CD4-positive, alpha-beta T cell treated with Interleukin-21 for 1 hour (primary cell): Measurements from ENCODE around the gene AGTRAP.

Source experiments
- DNase-seq: peaks from one replicate; pipeline ENCODE4 v3.0.0-alpha.2; 2020

AGTRAP gene

GRCh38 chr1:11707621-11708276 is 28.2 kb upstream of the AGTRAP start:
- no peak for DNase-seq

GRCh38 chr1:11708554-11709350 is 27.2 kb upstream of the AGTRAP start:
- no peak for DNase-seq

GRCh38 chr1:11711490-11711889 is 24.4 kb upstream of the AGTRAP start:
- no peak for DNase-seq

GRCh38 chr1:11712285-11712684 is 23.7 kb upstream of the AGTRAP start:
- DNase-seq = no peak

- DNase-seq = no peak
Measured at GRCh38 chr1:11713095-11713494, 22.8 kb upstream of the AGTRAP start.

- no peak for DNase-seq
Measured at GRCh38 chr1:11714831-11715575, 20.9 kb upstream of the AGTRAP start.

- peak; percentile 87 for DNase-seq
Measured at GRCh38 chr1:11719313-11720032, 16.5 kb upstream of the AGTRAP start.

- no peak for DNase-seq
Measured at GRCh38 chr1:11720033-11720376, 15.9 kb upstream of the AGTRAP start.

- no peak for DNase-seq
Measured at GRCh38 chr1:11720525-11720924, 15.4 kb upstream of the AGTRAP start.

GRCh38 chr1:11721311-11721710 is 14.6 kb upstream of the AGTRAP start:
- no peak for DNase-seq

- DNase-seq = no peak
Measured at GRCh38 chr1:11722538-11722937, 13.4 kb upstream of the AGTRAP start.

- no peak for DNase-seq
Measured at GRCh38 chr1:11725616-11726015, 10.3 kb upstream of the AGTRAP start.

- no peak for DNase-seq
Measured at GRCh38 chr1:11727119-11727518, 8.8 kb upstream of the AGTRAP start.

GRCh38 chr1:11728126-11728806 is 7.7 kb upstream of the AGTRAP start:
- no peak for DNase-seq

- no peak for DNase-seq
Measured at GRCh38 chr1:11729155-11729497, 6.8 kb upstream of the AGTRAP start.

GRCh38 chr1:11729498-11730428 is 6.2 kb upstream of the AGTRAP start:
- no peak for DNase-seq

GRCh38 chr1:11730429-11730891 is 5.5 kb upstream of the AGTRAP start:
- DNase-seq = peak; percentile 65

GRCh38 chr1:11731691-11732283 is 4.1 kb upstream of the AGTRAP start:
- DNase-seq = peak; percentile 23

- no peak for DNase-seq
Measured at GRCh38 chr1:11733306-11733705, 2.6 kb upstream of the AGTRAP start.

- no peak for DNase-seq
Measured at GRCh38 chr1:11735531-11735853, 444 bp upstream of the AGTRAP start.
